HepG2 (cell line): ENCODE data around the gene SORL1-AS1.

Experiments
- DPF2 ChIP-seq: sonication (generic); formaldehyde crosslinking; IDR thresholded peaks from 2 replicates; pipeline ENCODE4 v1.4.0; 2020; ENCODE audit warnings: mild to moderate bottlenecking, low read depth, missing genetic modification reagents, borderline replicate concordance
- NR2F2 ChIP-seq: IDR thresholded peaks from 2 replicates; pipeline ENCODE4 v1.6.1; 2012; ENCODE audit warnings: low read depth, inconsistent platforms, borderline replicate concordance
- NR3C1 ChIP-seq: sonication (generic); formaldehyde crosslinking; IDR thresholded peaks from 2 replicates; pipeline ENCODE4 v1.4.0; 2020; ENCODE audit warnings: missing genetic modification reagents
- POLR2AphosphoS5 ChIP-seq: IDR thresholded peaks from 2 replicates; pipeline ENCODE4 v1.6.1; 2012; ENCODE audit warnings: low read depth, low read length
- ZNF121 ChIP-seq: sonication (generic); formaldehyde crosslinking; IDR thresholded peaks from 2 replicates; pipeline ENCODE4 v1.5.0; 2020; ENCODE audit warnings: mild to moderate bottlenecking, missing genetic modification reagents
- ZNF382 ChIP-seq: sonication (generic); formaldehyde crosslinking; IDR thresholded peaks from 2 replicates; pipeline ENCODE4 v1.5.0; 2020; ENCODE audit warnings: missing genetic modification reagents, mild to moderate bottlenecking, borderline replicate concordance
- ZNF430 ChIP-seq: sonication (generic); formaldehyde crosslinking; IDR thresholded peaks from 2 replicates; pipeline ENCODE4 v1.9.0; 2021; ENCODE audit warnings: mild to moderate bottlenecking, missing genetic modification reagents
- TF ChIP-seq, protein P1 (sequence below): sonication (generic); formaldehyde crosslinking; IDR thresholded peaks from 2 replicates; pipeline ENCODE4 v1.4.0; 2020; ENCODE audit warnings: missing genetic modification reagents
- TF ChIP-seq, protein P2 (sequence below): sonication (generic); formaldehyde crosslinking; IDR thresholded peaks from 2 replicates; pipeline ENCODE4 v1.5.0; 2020; ENCODE audit warnings: mild to moderate bottlenecking, missing genetic modification reagents, moderate library complexity

DNA sequence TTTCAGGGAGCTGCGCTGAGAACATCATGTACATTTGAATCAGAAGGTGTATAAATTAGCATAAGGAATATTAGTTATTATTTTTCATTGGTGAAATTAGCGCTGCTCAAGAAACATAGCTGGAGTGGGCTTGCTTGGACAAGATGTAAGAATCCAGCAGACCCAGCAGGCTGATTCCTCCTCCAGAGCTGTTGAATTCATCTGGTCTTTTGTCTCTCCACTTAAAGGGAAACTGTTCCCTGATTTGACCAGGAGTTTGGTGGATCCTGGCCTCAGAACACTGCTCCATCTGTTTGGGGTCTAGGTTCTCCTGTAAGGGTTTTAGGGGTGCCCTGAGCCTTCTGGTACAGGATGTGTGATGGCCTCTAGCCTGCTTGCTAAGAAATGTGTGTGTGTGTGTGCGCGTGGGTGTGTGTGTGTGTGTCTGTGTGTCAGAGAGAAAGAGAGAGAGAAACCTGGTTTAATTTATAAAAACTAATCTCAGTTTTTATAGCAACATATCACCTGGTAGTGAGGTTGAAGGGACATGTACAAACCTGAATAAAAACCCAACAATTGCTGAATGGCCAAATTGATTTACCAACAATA, 9.0 kb downstream of the SORL1-AS1 start:
- TF ChIP-seq ZNF430 (CRISPR knock-in tag) (no peak), POLR2AphosphoS5 (no peak), NR2F2 (no peak), ZNF382 (CRISPR knock-in tag) (no peak), DPF2 (no peak), NR3C1 (CRISPR knock-in tag) (no peak), ZNF121 (CRISPR knock-in tag) (no peak)
- TF ChIP-seq, protein P1, sequence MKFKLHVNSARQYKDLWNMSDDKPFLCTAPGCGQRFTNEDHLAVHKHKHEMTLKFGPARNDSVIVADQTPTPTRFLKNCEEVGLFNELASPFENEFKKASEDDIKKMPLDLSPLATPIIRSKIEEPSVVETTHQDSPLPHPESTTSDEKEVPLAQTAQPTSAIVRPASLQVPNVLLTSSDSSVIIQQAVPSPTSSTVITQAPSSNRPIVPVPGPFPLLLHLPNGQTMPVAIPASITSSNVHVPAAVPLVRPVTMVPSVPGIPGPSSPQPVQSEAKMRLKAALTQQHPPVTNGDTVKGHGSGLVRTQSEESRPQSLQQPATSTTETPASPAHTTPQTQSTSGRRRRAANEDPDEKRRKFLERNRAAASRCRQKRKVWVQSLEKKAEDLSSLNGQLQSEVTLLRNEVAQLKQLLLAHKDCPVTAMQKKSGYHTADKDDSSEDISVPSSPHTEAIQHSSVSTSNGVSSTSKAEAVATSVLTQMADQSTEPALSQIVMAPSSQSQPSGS (CRISPR knock-in tag): no peak
- TF ChIP-seq, protein P2, sequence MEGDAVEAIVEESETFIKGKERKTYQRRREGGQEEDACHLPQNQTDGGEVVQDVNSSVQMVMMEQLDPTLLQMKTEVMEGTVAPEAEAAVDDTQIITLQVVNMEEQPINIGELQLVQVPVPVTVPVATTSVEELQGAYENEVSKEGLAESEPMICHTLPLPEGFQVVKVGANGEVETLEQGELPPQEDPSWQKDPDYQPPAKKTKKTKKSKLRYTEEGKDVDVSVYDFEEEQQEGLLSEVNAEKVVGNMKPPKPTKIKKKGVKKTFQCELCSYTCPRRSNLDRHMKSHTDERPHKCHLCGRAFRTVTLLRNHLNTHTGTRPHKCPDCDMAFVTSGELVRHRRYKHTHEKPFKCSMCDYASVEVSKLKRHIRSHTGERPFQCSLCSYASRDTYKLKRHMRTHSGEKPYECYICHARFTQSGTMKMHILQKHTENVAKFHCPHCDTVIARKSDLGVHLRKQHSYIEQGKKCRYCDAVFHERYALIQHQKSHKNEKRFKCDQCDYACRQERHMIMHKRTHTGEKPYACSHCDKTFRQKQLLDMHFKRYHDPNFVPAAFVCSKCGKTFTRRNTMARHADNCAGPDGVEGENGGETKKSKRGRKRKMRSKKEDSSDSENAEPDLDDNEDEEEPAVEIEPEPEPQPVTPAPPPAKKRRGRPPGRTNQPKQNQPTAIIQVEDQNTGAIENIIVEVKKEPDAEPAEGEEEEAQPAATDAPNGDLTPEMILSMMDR: no peak
